GM12878 (cell line): ENCODE data around the gene TLK2. TPM values are rescaled to one million over a fixed set of nuclear protein-coding genes. Genes with fewer than 3 reads are reported as not detected.
A peak's percentile ranks its signal among the peaks of the same experiment; 100 is the strongest.

ENCODE experiments used
- ATAC-seq: fragments of 200-7000 bp; cut with Tn5 transposase; 3 replicates; pipeline ENCODE4 v1.9.1; 2020; ENCODE audit warnings: mild to moderate bottlenecking, moderate library complexity
- BruUV-seq: library from RNA; stranded (reverse); fragments of 400-500 nt; replicated peaks from 2 replicates; lab custom pipeline; 2021; lab: Mats Ljungman, UMichigan
- CTCF ChIA-PET: fragments of 300-600 bp; sonication (Branson Sonifier 250); formaldehyde crosslinking; extraction: SDS; loops from one replicate; lab custom pipeline; 2021; ENCODE audit warnings: inconsistent platforms; lab: Yijun Ruan, JAX
- POLR2A ChIA-PET: fragments of 350-600 bp; formaldehyde crosslinking; extraction: SDS; loops from one replicate; lab custom pipeline; 2021; ENCODE audit warnings: inconsistent platforms; lab: Charles Lee
- RAD21 ChIA-PET: fragments of 300-600 bp; sonication (Branson Sonifier 250); formaldehyde crosslinking; loops from one replicate; lab custom pipeline; 2023; ENCODE audit warnings: antibody characterized with exemption; ENCODE audit not compliant: unreplicated experiment; lab: Charles Lee
- SMC1A ChIA-PET: fragments of 300-600 bp; sonication (Branson Sonifier 250); formaldehyde crosslinking; loops from one replicate; lab custom pipeline; 2023; ENCODE audit not compliant: unreplicated experiment, uncharacterized antibody; lab: Charles Lee
- DNase-seq: peaks from one replicate; pipeline ENCODE4 v3.0.0-alpha.2; 2011; ENCODE audit warnings: low read depth, low spot score
- FAIRE-seq: peaks from 3 replicates; lab custom pipeline; 2011; peaks lifted over from hg19 to GRCh38; lab: Jason Lieb, UNC
- H2AFZ ChIP-seq: 2 replicates; pipeline ENCODE4 v1.6.0; 2011; ENCODE audit warnings: low read depth, low read length, control low read depth; ENCODE audit not compliant: control insufficient read depth
- H3K27ac ChIP-seq: 2 replicates; pipeline ENCODE4 v1.5.1; 2011; ENCODE audit warnings: control low read depth; ENCODE audit not compliant: control insufficient read depth, insufficient read depth
- H3K27me3 ChIP-seq, 2 experiments: replicated peaks in 1 of 2; 2 replicates each; pipeline versions ENCODE4 v1.6.0 to v1.6.1; 2011; ENCODE audit warnings: low read length in 1 of 2; ENCODE audit not compliant: control insufficient read depth in 2 of 2, insufficient read depth in 2 of 2
- H3K36me3 ChIP-seq, 2 experiments: 2 replicates each; pipeline ENCODE4 v1.5.1; 2011; ENCODE audit warnings: low read length in 1 of 2; ENCODE audit not compliant: control insufficient read depth in 2 of 2, insufficient read depth in 2 of 2
- H3K4me1 ChIP-seq: 2 replicates; pipeline ENCODE4 v1.6.1; 2011; ENCODE audit warnings: mild to moderate bottlenecking, low read length, moderate library complexity, mixed read lengths; ENCODE audit not compliant: control insufficient read depth, insufficient read depth
- H3K4me2 ChIP-seq: 2 replicates; pipeline ENCODE4 v1.6.0; 2011; ENCODE audit warnings: control low read depth; ENCODE audit not compliant: control insufficient read depth, insufficient read depth
- H3K4me3 ChIP-seq: fragments of 200-600 bp; sonication (generic); 2 replicates; pipeline ENCODE4 v1.5.1; 2016
- H3K79me2 ChIP-seq: 2 replicates; pipeline ENCODE4 v1.6.0; 2011; ENCODE audit warnings: low read length; ENCODE audit not compliant: control insufficient read depth, insufficient read depth
- H3K9ac ChIP-seq: 2 replicates; pipeline ENCODE4 v1.8.0; 2011; ENCODE audit warnings: low read length, control low read depth, mixed read lengths; ENCODE audit not compliant: control insufficient read depth, insufficient read depth
- H3K9me3 ChIP-seq: replicated peaks from 3 replicates; pipeline ENCODE4 v1.5.1; 2011; ENCODE audit warnings: mild to moderate bottlenecking, low read length; ENCODE audit not compliant: control insufficient read depth, insufficient read depth
- H4K20me1 ChIP-seq: 2 replicates; pipeline ENCODE4 v1.6.0; 2011; ENCODE audit not compliant: control insufficient read depth, insufficient read depth
- BHLHE40 ChIP-seq, 2 experiments: fragments of 450-650 bp in 1 of 2; IDR thresholded peaks; 2 replicates each; pipeline ENCODE4 v1.6.1; 2011 to 2017; ENCODE audit warnings: low read depth in 2 of 2, borderline replicate concordance in 1 of 2, improper control_type of control experiment in 1 of 2, low read length in 1 of 2, mild to moderate bottlenecking in 1 of 2
- CBX5 ChIP-seq: sonication (generic); IDR thresholded peaks from 2 replicates; pipeline ENCODE4 v1.6.1; 2016; ENCODE audit warnings: low read depth, moderate library complexity, mild to moderate bottlenecking, inconsistent platforms
- IKZF1 ChIP-seq: fragments of 450-650 bp; conservative IDR thresholded peaks from 2 replicates; pipeline ENCODE4 v1.6.1; 2017; ENCODE audit warnings: antibody characterized with exemption, mild to moderate bottlenecking
- JUND ChIP-seq: IDR thresholded peaks from 2 replicates; pipeline ENCODE4 v1.6.1; 2012; ENCODE audit warnings: low read depth, mild to moderate bottlenecking, low read length, improper control_type of control experiment, moderate library complexity
- MEF2A ChIP-seq: IDR thresholded peaks from 2 replicates; pipeline ENCODE4 v1.6.1; 2011; ENCODE audit warnings: low read depth, mild to moderate bottlenecking, low read length, moderate library complexity; ENCODE audit not compliant: insufficient read depth
- SIX5 ChIP-seq: IDR thresholded peaks from 2 replicates; pipeline ENCODE4 v1.6.1; 2011; ENCODE audit warnings: mild to moderate bottlenecking, low read depth, low read length, moderate library complexity; ENCODE audit not compliant: severe bottlenecking
- TAF1 ChIP-seq: IDR thresholded peaks from 2 replicates; pipeline ENCODE4 v1.6.1; 2011; ENCODE audit warnings: mild to moderate bottlenecking, low read depth, low read length, borderline replicate concordance
- ZNF24 ChIP-seq: fragments of 450-650 bp; IDR thresholded peaks from 2 replicates; pipeline ENCODE4 v1.6.1; 2017; ENCODE audit warnings: antibody characterized with exemption, mild to moderate bottlenecking
- WGBS: methylation state at CpG from one replicate; pipeline ENCODE4 v1.1.6; 2016; ENCODE audit warnings: low lambda C conversion rate; ENCODE audit not compliant: insufficient replicate concordance, insufficient coverage; ENCODE audit errors: missing lambda C conversion rate; 5-methylcytosine and 5-hydroxymethylcytosine counted together
- in situ Hi-C: fragments of 300-500 bp; cut with MboI; formaldehyde crosslinking; loops from 9 replicates; pipeline ENCODE4 v1.14.3; 2018; ENCODE audit warnings: mixed read lengths
- intact Hi-C: fragments of 100-400 bp; cut with micrococcal nuclease; formaldehyde crosslinking; loops from one replicate; pipeline ENCODE4 v1.14.2; 2022; ENCODE audit not compliant: unreplicated experiment
- polyA plus RNA-seq, 11 experiments: library from polyadenylated mRNA; depleted of rRNA in 4 of 11; unstranded in 6 of 11; stranded (reverse) in 5 of 11; fragments of >200 nt; fragmentation: Nextera tagmentation in 4 of 11; fragmentation: Illumina TruSeq in 1 of 11; extraction: Ambion mirVana in 4 of 11; extraction: Trizol in 1 of 11; gene quantifications; 1 replicate in 1 of 11; 2 replicates in 10 of 11; pipeline versions ENCODE4 v1.2.1 to v1.2.3, GENCODE V29; 2011 to 2016; ENCODE audit warnings: inconsistent platforms in 2 of 11, missing spikeins in 2 of 11, low read depth in 1 of 11
- total RNA-seq, 4 experiments: library from RNA; depleted of rRNA in 3 of 4; stranded (reverse); fragments of >200 nt in 3 of 4; fragmentation: Illumina TruSeq in 1 of 4; extraction: Trizol in 1 of 4; gene quantifications; 2 replicates each; pipeline versions ENCODE4 v1.2.1 to v1.2.3, GENCODE V29; 2013 to 2021
- TF ChIP-seq, protein P1 (sequence below): fragments of 450-650 bp; formaldehyde crosslinking; IDR thresholded peaks from 2 replicates; pipeline ENCODE4 v1.4.0; 2022; ENCODE audit warnings: mild to moderate bottlenecking, moderate library complexity
- TF ChIP-seq, protein P2 (sequence below): fragments of 450-650 bp; IDR thresholded peaks from 2 replicates; pipeline ENCODE4 v1.6.1; 2016; ENCODE audit warnings: mild to moderate bottlenecking
- TF ChIP-seq, protein P3 (sequence below): fragments of 450-650 bp; IDR thresholded peaks from 2 replicates; pipeline ENCODE4 v1.6.1; 2018; ENCODE audit warnings: borderline replicate concordance, mild to moderate bottlenecking; ENCODE audit not compliant: partially characterized antibody

Gene TLK2
- total and polyA plus RNA-seq, 10 of the 15 experiments (the other 5 are each of a cell fraction or from before 2014, with no cell fraction given), result 12.1 to 51.2 (median 27.5) TPM

DNA sequence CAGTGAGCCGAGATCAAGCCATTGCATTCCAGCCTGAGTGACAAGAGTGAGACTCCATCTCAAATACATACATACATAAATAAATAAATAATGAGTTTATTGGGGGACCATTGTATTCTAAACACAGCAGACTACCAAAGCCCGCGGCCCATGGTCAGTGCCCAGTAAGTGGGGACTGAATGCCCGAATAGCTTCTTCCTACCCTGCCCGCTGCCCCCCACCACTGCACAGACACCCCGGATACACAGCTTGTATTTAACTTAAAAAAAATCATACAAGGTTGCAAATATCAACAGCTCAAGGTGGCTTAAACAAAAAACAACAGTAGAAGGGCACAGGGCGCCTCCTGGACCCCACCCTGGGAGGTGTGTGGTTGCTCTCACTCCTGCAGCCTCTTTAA, 22.6 kb upstream of the TLK2 start:
- no peaks in the 10 kb centered on the region for H3K27me3 ChIP-seq
- TF ChIP-seq TAF1, result no peak
- no peak for TF ChIP-seq CBX5
- TF ChIP-seq BHLHE40 (IDR thresholded peaks at IDR 0.05; ENCODE audit: borderline replicate concordance in 1 of 2, low read depth in 2 of 2, low read length in 1 of 2), result no peak
- no peak for TF ChIP-seq ZNF24
- no peak for TF ChIP-seq SIX5
- TF ChIP-seq MEF2A, result no peak
- TF ChIP-seq JUND, result no peak
- TF ChIP-seq IKZF1, result no peak
- TF ChIP-seq, protein P1, sequence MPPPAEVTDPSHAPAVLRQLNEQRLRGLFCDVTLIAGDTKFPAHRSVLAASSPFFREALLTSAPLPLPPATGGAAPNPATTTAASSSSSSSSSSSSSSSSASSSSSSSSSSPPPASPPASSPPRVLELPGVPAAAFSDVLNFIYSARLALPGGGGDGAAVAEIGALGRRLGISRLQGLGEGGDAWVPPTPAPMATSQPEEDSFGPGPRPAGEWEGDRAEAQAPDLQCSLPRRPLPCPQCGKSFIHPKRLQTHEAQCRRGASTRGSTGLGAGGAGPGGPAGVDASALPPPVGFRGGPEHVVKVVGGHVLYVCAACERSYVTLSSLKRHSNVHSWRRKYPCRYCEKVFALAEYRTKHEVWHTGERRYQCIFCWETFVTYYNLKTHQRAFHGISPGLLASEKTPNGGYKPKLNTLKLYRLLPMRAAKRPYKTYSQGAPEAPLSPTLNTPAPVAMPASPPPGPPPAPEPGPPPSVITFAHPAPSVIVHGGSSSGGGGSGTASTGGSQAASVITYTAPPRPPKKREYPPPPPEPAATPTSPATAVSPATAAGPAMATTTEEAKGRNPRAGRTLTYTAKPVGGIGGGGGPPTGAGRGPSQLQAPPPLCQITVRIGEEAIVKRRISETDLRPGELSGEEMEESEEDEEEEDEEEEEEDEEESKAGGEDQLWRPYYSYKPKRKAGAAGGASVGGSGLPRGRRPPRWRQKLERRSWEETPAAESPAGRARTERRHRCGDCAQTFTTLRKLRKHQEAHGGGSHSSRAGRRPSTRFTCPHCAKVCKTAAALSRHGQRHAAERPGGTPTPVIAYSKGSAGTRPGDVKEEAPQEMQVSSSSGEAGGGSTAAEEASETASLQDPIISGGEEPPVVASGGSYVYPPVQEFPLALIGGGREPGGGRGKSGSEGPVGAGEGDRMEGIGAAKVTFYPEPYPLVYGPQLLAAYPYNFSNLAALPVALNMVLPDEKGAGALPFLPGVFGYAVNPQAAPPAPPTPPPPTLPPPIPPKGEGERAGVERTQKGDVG, result no peak
- TF ChIP-seq, protein P2, sequence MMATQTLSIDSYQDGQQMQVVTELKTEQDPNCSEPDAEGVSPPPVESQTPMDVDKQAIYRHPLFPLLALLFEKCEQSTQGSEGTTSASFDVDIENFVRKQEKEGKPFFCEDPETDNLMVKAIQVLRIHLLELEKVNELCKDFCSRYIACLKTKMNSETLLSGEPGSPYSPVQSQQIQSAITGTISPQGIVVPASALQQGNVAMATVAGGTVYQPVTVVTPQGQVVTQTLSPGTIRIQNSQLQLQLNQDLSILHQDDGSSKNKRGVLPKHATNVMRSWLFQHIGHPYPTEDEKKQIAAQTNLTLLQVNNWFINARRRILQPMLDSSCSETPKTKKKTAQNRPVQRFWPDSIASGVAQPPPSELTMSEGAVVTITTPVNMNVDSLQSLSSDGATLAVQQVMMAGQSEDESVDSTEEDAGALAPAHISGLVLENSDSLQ, result no peak
- TF ChIP-seq, protein P3, sequence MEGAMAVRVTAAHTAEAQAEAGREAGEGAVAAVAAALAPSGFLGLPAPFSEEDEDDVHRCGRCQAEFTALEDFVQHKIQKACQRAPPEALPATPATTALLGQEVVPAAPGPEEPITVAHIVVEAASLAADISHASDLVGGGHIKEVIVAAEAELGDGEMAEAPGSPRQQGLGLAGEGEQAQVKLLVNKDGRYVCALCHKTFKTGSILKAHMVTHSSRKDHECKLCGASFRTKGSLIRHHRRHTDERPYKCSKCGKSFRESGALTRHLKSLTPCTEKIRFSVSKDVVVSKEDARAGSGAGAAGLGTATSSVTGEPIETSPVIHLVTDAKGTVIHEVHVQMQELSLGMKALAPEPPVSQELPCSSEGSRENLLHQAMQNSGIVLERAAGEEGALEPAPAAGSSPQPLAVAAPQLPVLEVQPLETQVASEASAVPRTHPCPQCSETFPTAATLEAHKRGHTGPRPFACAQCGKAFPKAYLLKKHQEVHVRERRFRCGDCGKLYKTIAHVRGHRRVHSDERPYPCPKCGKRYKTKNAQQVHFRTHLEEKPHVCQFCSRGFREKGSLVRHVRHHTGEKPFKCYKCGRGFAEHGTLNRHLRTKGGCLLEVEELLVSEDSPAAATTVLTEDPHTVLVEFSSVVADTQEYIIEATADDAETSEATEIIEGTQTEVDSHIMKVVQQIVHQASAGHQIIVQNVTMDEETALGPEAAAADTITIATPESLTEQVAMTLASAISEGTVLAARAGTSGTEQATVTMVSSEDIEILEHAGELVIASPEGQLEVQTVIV, result no peak
- ATAC-seq (no peak), DNase-seq (no peak), FAIRE-seq (no peak)
- in situ Hi-C loops (no loop called here), intact Hi-C loops (no loop called here)
- POLR2A ChIA-PET, result interaction anchor here (1.2 kb wide), 1 partner anchor 26 kb away, joined by 3 read pairs; no protein-coding TSS in a partner anchor
- no peaks in the 10 kb centered on the region for H4K20me1 ChIP-seq
- SMC1A ChIA-PET, result interaction anchor here (0.9 kb wide), 1 partner anchor 26 kb away, joined by 3 read pairs; no protein-coding TSS in a partner anchor
- CTCF ChIA-PET, result no interaction called here
- RAD21 ChIA-PET, result no interaction called here
- peaks cover 44% of the 10 kb centered on the region for H3K4me1 ChIP-seq
- H3K9ac ChIP-seq, result no peak overlapping the region
- no peak overlapping the region for H3K4me2 ChIP-seq
- no peaks in the 10 kb centered on the region for H3K79me2 ChIP-seq
- 98% methylated on average over 7 of the region's 7 CpGs for WGBS
- no TSS peak for BruUV-seq
- no peak overlapping the region for H3K4me3 ChIP-seq
- no peaks in the 10 kb centered on the region for H3K36me3 ChIP-seq
- H3K27ac ChIP-seq, result 0 out of 2 replicates have a peak overlapping the region, but pooled peaks have one; percentile 39
- no peak overlapping the region for H2AFZ ChIP-seq
- no peaks in the 10 kb centered on the region for H3K9me3 ChIP-seq
